Measurements from ENCODE around the gene LZTS3.

Gene LZTS3

GRCh38 chr20:3166338-3166912 is 6.9 kb downstream of the LZTS3 start:
- Histone ChIP-seq H3K4me3 (ENCODE audit: insufficient read depth, low read length, poor library complexity, severe bottlenecking) (no peak overlapping the region), H3K79me2 (ENCODE audit: insufficient read depth, low read length) (no peaks in the 10 kb centered on the region), H3K27me3 (ENCODE audit: low read length) (no peaks in the 10 kb centered on the region), H3K27ac (ENCODE audit: low read depth, low read length) (no peak overlapping the region), H3K9me3 (ENCODE audit: insufficient read depth, low read length) (no peaks in the 10 kb centered on the region), H3K9ac (ENCODE audit: low read length) (no peak overlapping the region), H3K9me2 (replicated peaks; ENCODE audit: insufficient read depth, low read length) (no peaks in the 10 kb centered on the region), H3K36me3 (ENCODE audit: low read length) (no peaks in the 10 kb centered on the region), H3K4me2 (ENCODE audit: low read depth, low read length, poor library complexity, severe bottlenecking) (no peak overlapping the region), H4K20me1 (ENCODE audit: low read depth, low read length) (no peaks in the 10 kb centered on the region), H3F3A (ENCODE audit: insufficient read depth) (no peaks in the 10 kb centered on the region), H2AFZ (ENCODE audit: low read depth, low read length, severe bottlenecking) (no peak overlapping the region)
- TF ChIP-seq CTCF (IDR thresholded peaks at IDR 0.05; ENCODE audit: insufficient read depth, low read length, poor library complexity, severe bottlenecking) (no peak), EZH2phosphoT487 (conservative IDR thresholded peaks at IDR 0.05; ENCODE audit: low read length) (no peak)

- H3K4me2 ChIP-seq (ENCODE audit: low read depth, low read length, poor library complexity, severe bottlenecking): no peak overlapping the region
- H3K79me2 ChIP-seq (ENCODE audit: insufficient read depth, low read length): no peaks in the 10 kb centered on the region
- H3K27me3 ChIP-seq (ENCODE audit: low read length): no peaks in the 10 kb centered on the region
- no peaks in the 10 kb centered on the region for H3K9me2 ChIP-seq (replicated peaks; ENCODE audit: insufficient read depth, low read length)
- H2AFZ ChIP-seq (ENCODE audit: low read depth, low read length, severe bottlenecking): no peak overlapping the region
- 0 out of 2 replicates have a peak, but pooled peaks cover 3% of the 10 kb centered on the region for H3F3A ChIP-seq (ENCODE audit: insufficient read depth)
- H3K9me3 ChIP-seq (ENCODE audit: insufficient read depth, low read length): no peaks in the 10 kb centered on the region
- TF ChIP-seq EZH2phosphoT487 (conservative IDR thresholded peaks at IDR 0.05; ENCODE audit: low read length) (no peak), CTCF (IDR thresholded peaks at IDR 0.05; ENCODE audit: insufficient read depth, low read length, poor library complexity, severe bottlenecking) (no peak)
- no peak overlapping the region for H3K4me3 ChIP-seq (ENCODE audit: insufficient read depth, low read length, poor library complexity, severe bottlenecking)
- no peaks in the 10 kb centered on the region for H3K36me3 ChIP-seq (ENCODE audit: low read length)
- H3K9ac ChIP-seq (ENCODE audit: low read length): no peak overlapping the region
- no peak overlapping the region for H3K27ac ChIP-seq (ENCODE audit: low read depth, low read length)
- no peaks in the 10 kb centered on the region for H4K20me1 ChIP-seq (ENCODE audit: low read depth, low read length)
Observed at GRCh38 chr20:3165473-3166337, 7.6 kb downstream of the LZTS3 start.

DNA sequence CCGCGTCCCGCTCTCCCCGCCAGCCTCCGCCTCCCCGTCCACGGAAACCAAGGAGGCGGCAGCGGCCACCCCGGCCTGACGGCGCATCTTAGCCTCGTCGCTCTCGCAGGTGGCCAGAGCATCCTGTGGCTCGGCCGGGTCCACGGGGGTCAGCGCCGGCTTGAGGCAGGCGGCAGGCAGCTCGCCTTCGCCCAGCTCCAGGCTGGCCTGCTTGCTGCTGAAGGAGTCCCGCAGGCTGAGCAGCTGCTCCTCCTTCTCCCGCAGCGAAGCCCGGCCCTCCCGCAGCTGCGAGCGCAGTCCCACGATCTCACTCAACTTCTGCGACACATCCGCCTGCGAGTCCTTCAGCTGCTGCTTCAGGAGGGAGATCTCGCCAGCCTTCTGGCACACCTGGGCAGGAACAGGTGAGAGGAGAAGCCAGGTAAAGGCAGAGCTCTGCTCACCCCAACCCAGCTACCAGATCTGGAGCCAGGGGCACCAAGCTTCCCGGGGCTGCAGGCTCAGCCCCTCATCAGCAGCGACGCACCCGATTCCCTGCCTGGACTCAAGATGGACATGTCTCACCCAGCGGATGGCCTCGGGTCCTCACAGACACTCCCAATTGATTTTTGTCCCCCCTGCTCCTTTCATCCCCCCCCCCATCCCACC is 8.5 kb downstream of the LZTS3 start:
- Histone ChIP-seq H4K20me1 (ENCODE audit: low read depth, low read length) (no peaks in the 10 kb centered on the region), H3K4me2 (ENCODE audit: low read depth, low read length, poor library complexity, severe bottlenecking) (no peak overlapping the region), H3K27me3 (ENCODE audit: low read length) (no peaks in the 10 kb centered on the region), H3K79me2 (ENCODE audit: insufficient read depth, low read length) (peaks cover 4% of the 10 kb centered on the region; the same call in 1 of the 2 replicates), H3K4me3 (ENCODE audit: insufficient read depth, low read length, poor library complexity, severe bottlenecking) (no peak overlapping the region), H3K9me2 (replicated peaks; ENCODE audit: insufficient read depth, low read length) (no peaks in the 10 kb centered on the region), H3K9ac (ENCODE audit: low read length) (no peak overlapping the region), H3K36me3 (ENCODE audit: low read length) (no peaks in the 10 kb centered on the region), H3F3A (ENCODE audit: insufficient read depth) (0 out of 2 replicates have a peak, but pooled peaks cover 3% of the 10 kb centered on the region), H2AFZ (ENCODE audit: low read depth, low read length, severe bottlenecking) (no peak overlapping the region), H3K9me3 (ENCODE audit: insufficient read depth, low read length) (no peaks in the 10 kb centered on the region), H3K27ac (ENCODE audit: low read depth, low read length) (no peak overlapping the region)
- TF ChIP-seq CTCF (IDR thresholded peaks at IDR 0.05; ENCODE audit: insufficient read depth, low read length, poor library complexity, severe bottlenecking): no peak
- TF ChIP-seq EZH2phosphoT487 (conservative IDR thresholded peaks at IDR 0.05; ENCODE audit: low read length): no peak

All from SU-DHL-6 (cell line).